Neuronal stem cell (in vitro differentiated cells): ENCODE data around the gene TBC1D22B.

Experiments
- DNase-seq: peaks from one replicate; pipeline ENCODE4 v3.0.0-alpha.2; 2013; ENCODE audit warnings: low spot score
- H2AFZ ChIP-seq: one replicate; pipeline ENCODE4 v1.6.1; 2013; ENCODE audit warnings: mild to moderate bottlenecking, low read length, inconsistent platforms
- H2AK5ac ChIP-seq: 2 replicates; pipeline ENCODE4 v1.6.1; 2013; ENCODE audit warnings: low read depth, mild to moderate bottlenecking, inconsistent platforms, low read length, moderate library complexity, mixed read lengths
- H2BK120ac ChIP-seq: 2 replicates; pipeline ENCODE4 v1.6.1; 2013; ENCODE audit warnings: low read depth, mild to moderate bottlenecking, inconsistent platforms, low read length, moderate library complexity, mixed read lengths
- H2BK12ac ChIP-seq: one replicate; pipeline ENCODE4 v1.6.1; 2013; ENCODE audit warnings: low read length, inconsistent platforms
- H2BK15ac ChIP-seq: 2 replicates; pipeline ENCODE4 v1.6.1; 2013; ENCODE audit warnings: mild to moderate bottlenecking, low read length, inconsistent platforms, mixed read lengths
- H2BK5ac ChIP-seq: one replicate; pipeline ENCODE4 v1.6.1; 2013; ENCODE audit warnings: inconsistent platforms, mild to moderate bottlenecking, low read length, moderate library complexity
- H3K14ac ChIP-seq: one replicate; pipeline ENCODE4 v1.6.1; 2013; ENCODE audit warnings: low read length, inconsistent platforms
- H3K18ac ChIP-seq: 2 replicates; pipeline ENCODE4 v1.6.1; 2013; ENCODE audit warnings: low read length, inconsistent platforms
- H3K23ac ChIP-seq: 2 replicates; pipeline ENCODE4 v1.6.1; 2013; ENCODE audit warnings: low read depth, mild to moderate bottlenecking, mixed read lengths, low read length, inconsistent platforms; ENCODE audit not compliant: poor library complexity
- H3K27ac ChIP-seq: replicated peaks from 3 replicates; pipeline ENCODE4 v1.5.1; 2013; ENCODE audit warnings: low read length, inconsistent platforms
- H3K27me3 ChIP-seq, 3 experiments: 2 replicates each; pipeline ENCODE4 v1.6.1; 2013; ENCODE audit warnings: low read length in 3 of 3, mild to moderate bottlenecking in 2 of 3, inconsistent platforms in 1 of 3, low read depth in 1 of 3, mixed read lengths in 1 of 3, moderate library complexity in 1 of 3; ENCODE audit not compliant: control insufficient read depth in 3 of 3, insufficient read depth in 3 of 3
- H3K36me3 ChIP-seq, 2 donors: replicated peaks in 1 of 2; 2 replicates each; pipeline ENCODE4 v1.6.1; 2013; ENCODE audit warnings: low read length in 2 of 2; ENCODE audit not compliant: control insufficient read depth in 2 of 2, insufficient read depth in 2 of 2
- H3K4ac ChIP-seq: 2 replicates; pipeline ENCODE4 v1.6.1; 2013; ENCODE audit warnings: inconsistent platforms, mild to moderate bottlenecking, low read length, moderate library complexity
- H3K4me1 ChIP-seq, 2 donors: 1 replicate in 1 of 2; 2 replicates in 1 of 2; pipeline ENCODE4 v1.6.1; 2013; ENCODE audit warnings: low read length in 2 of 2, low read depth in 1 of 2; ENCODE audit not compliant: control insufficient read depth in 2 of 2, insufficient read depth in 1 of 2
- H3K4me2 ChIP-seq: one replicate; pipeline ENCODE4 v1.6.1; 2013; ENCODE audit warnings: mild to moderate bottlenecking, low read length, inconsistent platforms; ENCODE audit not compliant: insufficient read depth, poor library complexity, severe bottlenecking
- H3K4me3 ChIP-seq, 2 donors: 2 replicates each; pipeline ENCODE4 v1.5.1; 2013; ENCODE audit warnings: low read length in 2 of 2, mild to moderate bottlenecking in 2 of 2, inconsistent platforms in 1 of 2, moderate library complexity in 1 of 2
- H3K79me1 ChIP-seq: one replicate; pipeline ENCODE4 v1.6.1; 2013; ENCODE audit warnings: low read depth, mild to moderate bottlenecking, inconsistent platforms, low read length, moderate library complexity
- H3K9ac ChIP-seq: one replicate; pipeline ENCODE4 v1.6.1; 2013; ENCODE audit warnings: mild to moderate bottlenecking, low read depth, low read length, inconsistent platforms; ENCODE audit not compliant: poor library complexity
- H3K9me3 ChIP-seq, 2 donors: replicated peaks in 1 of 2; 2 replicates each; pipeline versions ENCODE3 to v1.6.1; 2013; ENCODE audit warnings: low read length in 2 of 2, mild to moderate bottlenecking in 2 of 2, inconsistent platforms in 1 of 2, low read depth in 1 of 2, mixed read lengths in 1 of 2, moderate library complexity in 1 of 2; ENCODE audit not compliant: control insufficient read depth in 2 of 2, insufficient read depth in 1 of 2
- H4K8ac ChIP-seq: one replicate; pipeline ENCODE4 v1.6.1; 2013; ENCODE audit warnings: low read depth, mild to moderate bottlenecking, inconsistent platforms, low read length, moderate library complexity
- H4K91ac ChIP-seq: one replicate; pipeline ENCODE4 v1.6.1; 2013; ENCODE audit warnings: low read length, low read depth, mild to moderate bottlenecking, inconsistent platforms; ENCODE audit not compliant: poor library complexity
- WGBS, 2 donors: extraction: QIAGEN DNeasy Blood & Tissue Kit; methylation state at CpG; one replicate each; pipeline ENCODE4 v1.1.7; 2013; ENCODE audit warnings: missing lambda C conversion rate in 2 of 2, mixed read lengths in 1 of 2; ENCODE audit not compliant: insufficient read length in 2 of 2, insufficient replicate concordance in 1 of 2; ENCODE audit errors: extremely low coverage in 2 of 2; 5-methylcytosine and 5-hydroxymethylcytosine counted together

TBC1D22B gene

GRCh38 chr6:37258405-37259105 lies 983 bp downstream of the TBC1D22B start:
- Histone ChIP-seq H3K18ac (no peak overlapping the region), H2BK12ac (no peak overlapping the region), H3K36me3 (no peaks in the 10 kb centered on the region), H2AFZ (peak overlapping the region; percentile 90), H4K8ac (no peak overlapping the region), H3K14ac (no peak overlapping the region), H3K4ac (no peak overlapping the region), H3K79me1 (peaks cover 2% of the 10 kb centered on the region), H3K9ac (peak overlapping the region; percentile 89), H3K27me3 (peaks cover 0 to 2% (median 0%) of the 10 kb centered on the region in 3 experiments), H2BK15ac (no peak overlapping the region), H4K91ac (no peak overlapping the region), H3K23ac (peak overlapping the region; percentile 56), H2BK5ac (no peak overlapping the region), H3K4me2 (peak overlapping the region; percentile 78), H3K9me3 (no peaks in the 10 kb centered on the region), H2AK5ac (no peak overlapping the region), H2BK120ac (peak overlapping the region; percentile 24), H3K4me1 (peaks cover 2 to 3% of the 10 kb centered on the region in 2 donors), H3K27ac (no peak overlapping the region), H3K4me3 (peak overlapping the region; percentile 70 to 90)
- DNase-seq, result no peak
- no CpG with 5 or more reads among the region's 11 CpGs for WGBS, 2 donors

GRCh38 chr6:37259191-37259590 lies 1.6 kb downstream of the TBC1D22B start:
- Histone ChIP-seq H2AK5ac (no peak overlapping the region), H3K18ac (no peak overlapping the region), H3K23ac (no peak overlapping the region), H2BK15ac (no peak overlapping the region), H3K27me3 (peaks cover 0 to 1% (median 0%) of the 10 kb centered on the region in 3 experiments), H2BK12ac (no peak overlapping the region), H3K4ac (no peak overlapping the region), H3K27ac (no peak overlapping the region), H3K36me3 (no peaks in the 10 kb centered on the region), H2BK120ac (no peak overlapping the region), H3K9me3 (no peaks in the 10 kb centered on the region), H2AFZ (no peak overlapping the region), H3K79me1 (peaks cover 2% of the 10 kb centered on the region), H3K9ac (no peak overlapping the region), H4K8ac (no peak overlapping the region), H3K4me3 (no peak overlapping the region), H3K4me2 (no peak overlapping the region), H3K4me1 (peaks cover 2 to 3% of the 10 kb centered on the region in 2 donors), H3K14ac (no peak overlapping the region), H4K91ac (no peak overlapping the region), H2BK5ac (no peak overlapping the region)
- no peak for DNase-seq
- no CpG with 5 or more reads among the region's 2 CpGs for WGBS, 2 donors

GRCh38 chr6:37260040-37260439 lies 2.5 kb downstream of the TBC1D22B start:
- Histone ChIP-seq H3K14ac (no peak overlapping the region), H3K79me1 (peaks cover 2% of the 10 kb centered on the region), H4K91ac (no peak overlapping the region), H2AK5ac (no peak overlapping the region), H2BK5ac (no peak overlapping the region), H3K9ac (no peak overlapping the region), H3K36me3 (no peaks in the 10 kb centered on the region), H2BK15ac (no peak overlapping the region), H3K4ac (no peak overlapping the region), H3K27ac (no peak overlapping the region), H3K4me1 (peaks cover 2 to 3% of the 10 kb centered on the region in 2 donors), H3K18ac (no peak overlapping the region), H2BK12ac (no peak overlapping the region), H2AFZ (no peak overlapping the region), H3K4me3 (no peak overlapping the region), H4K8ac (no peak overlapping the region), H2BK120ac (no peak overlapping the region), H3K9me3 (no peaks in the 10 kb centered on the region), H3K23ac (no peak overlapping the region), H3K27me3 (no peaks in the 10 kb centered on the region), H3K4me2 (no peak overlapping the region)
- WGBS, 2 donors, result no CpG with 5 or more reads among the region's 2 CpGs
- no peak for DNase-seq

GRCh38 chr6:37260444-37260843 lies 2.9 kb downstream of the TBC1D22B start:
- no peak overlapping the region for H3K23ac ChIP-seq
- no peak overlapping the region for H2AK5ac ChIP-seq
- no peak overlapping the region for H3K27ac ChIP-seq
- H3K4me3 ChIP-seq, result no peak overlapping the region
- no peak overlapping the region for H2BK5ac ChIP-seq
- H3K9me3 ChIP-seq, result no peaks in the 10 kb centered on the region
- H3K36me3 ChIP-seq, result no peaks in the 10 kb centered on the region
- H3K18ac ChIP-seq, result no peak overlapping the region
- no peak overlapping the region for H3K9ac ChIP-seq
- no peak overlapping the region for H2BK12ac ChIP-seq
- no peak for DNase-seq
- no peak overlapping the region for H2BK120ac ChIP-seq
- no peak overlapping the region for H3K4me2 ChIP-seq
- H2BK15ac ChIP-seq, result no peak overlapping the region
- H3K4ac ChIP-seq, result no peak overlapping the region
- peaks cover 2% of the 10 kb centered on the region for H3K79me1 ChIP-seq
- H3K27me3 ChIP-seq, result no peaks in the 10 kb centered on the region
- no peak overlapping the region for H2AFZ ChIP-seq
- H3K4me1 ChIP-seq, result peaks cover 2 to 3% of the 10 kb centered on the region in 2 donors
- no CpG with 5 or more reads among the region's 1 CpG for WGBS, 2 donors
- no peak overlapping the region for H3K14ac ChIP-seq
- H4K91ac ChIP-seq, result no peak overlapping the region
- H4K8ac ChIP-seq, result no peak overlapping the region
